ENCODE data around the gene ADCY9.

- TF ChIP-seq CTCF (IDR thresholded peaks at IDR 0.05) (no peak), POLR2A (IDR thresholded peaks at IDR 0.05) (no peak)
These were observed 21.2 kb upstream of the ADCY9 start for GRCh38 chr16:4137438-4137837.

Measured in tibial nerve (tissue), 3 donors.